CD8-positive, alpha-beta memory T cell (primary cell): Measurements from ENCODE around the gene COQ9. TPM values are rescaled to one million over a fixed set of nuclear protein-coding genes. Genes with fewer than 3 reads are reported as not detected.
A peak's percentile ranks its signal among the peaks of the same experiment; 100 is the strongest.
"Not testable (repeated sequence)": the region's sequence is repeated elsewhere in the genome, so short reads cannot be mapped to it uniquely, and the experiment has no call there.

Experiments
- CTCF ChIA-PET: fragments of 350-600 bp; sonication (Branson Sonifier 250); formaldehyde crosslinking; loops from one replicate; lab custom pipeline; 2021; ENCODE audit warnings: antibody characterized with exemption; lab: Charles Lee
- POLR2A ChIA-PET: fragments of 350-600 bp; sonication (Branson Sonifier 250); formaldehyde crosslinking; loops from one replicate; lab custom pipeline; 2021; ENCODE audit warnings: antibody characterized with exemption; lab: Charles Lee
- DNase-seq, 5 donors: peaks; one replicate each; pipeline versions ENCODE4 v3.0.0 to v3.0.0-alpha.2; 2020 to 2022; ENCODE audit warnings: mixed read lengths in 1 of 5
- H3K27ac ChIP-seq: one replicate; pipeline ENCODE4 v1.7.0; 2013; ENCODE audit warnings: low read depth, mild to moderate bottlenecking, low read length, moderate library complexity
- H3K27me3 ChIP-seq: 2 replicates; pipeline ENCODE4 v1.7.0; 2013; ENCODE audit warnings: low read length, mild to moderate bottlenecking; ENCODE audit not compliant: insufficient read depth, poor library complexity, severe bottlenecking
- H3K36me3 ChIP-seq: 2 replicates; pipeline ENCODE4 v1.7.0; 2013; ENCODE audit warnings: mild to moderate bottlenecking, low read length, moderate library complexity; ENCODE audit not compliant: insufficient read depth
- H3K4me1 ChIP-seq: 2 replicates; pipeline ENCODE4 v1.7.0; 2013; ENCODE audit warnings: mild to moderate bottlenecking, low read length, moderate library complexity; ENCODE audit not compliant: insufficient read depth
- H3K4me3 ChIP-seq: 2 replicates; pipeline ENCODE4 v1.7.0; 2013; ENCODE audit warnings: mild to moderate bottlenecking, low read length
- H3K9me3 ChIP-seq: 2 replicates; pipeline ENCODE4 v1.7.0; 2013; ENCODE audit warnings: mild to moderate bottlenecking, low read length
- H3K27ac Mint-ChIP-seq, 8 donors: one replicate each; pipeline ENCODE4 v1.8.0; 2020 to 2021; ENCODE audit warnings: mixed read lengths in 8 of 8, mild to moderate bottlenecking in 6 of 8, inconsistent platforms in 3 of 8, moderate library complexity in 3 of 8
- H3K27me3 Mint-ChIP-seq, 2 donors: one replicate each; pipeline ENCODE4 v1.8.0; 2020 to 2021; ENCODE audit warnings: mixed read lengths in 2 of 2, mild to moderate bottlenecking in 1 of 2, moderate library complexity in 1 of 2
- H3K36me3 Mint-ChIP-seq, 3 donors: one replicate each; pipeline ENCODE4 v1.8.0; 2020 to 2021; ENCODE audit warnings: mixed read lengths in 3 of 3, inconsistent platforms in 1 of 3, mild to moderate bottlenecking in 1 of 3
- H3K4me1 Mint-ChIP-seq, 3 donors: one replicate each; pipeline ENCODE4 v1.8.0; 2020 to 2021; ENCODE audit warnings: mixed read lengths in 3 of 3, inconsistent platforms in 1 of 3, mild to moderate bottlenecking in 1 of 3
- H3K4me3 Mint-ChIP-seq, 7 donors: one replicate each; pipeline ENCODE4 v1.8.0; 2020 to 2021; ENCODE audit warnings: mixed read lengths in 7 of 7, mild to moderate bottlenecking in 6 of 7, moderate library complexity in 4 of 7, inconsistent platforms in 2 of 7
- H3K9me3 Mint-ChIP-seq, 5 donors: one replicate each; pipeline ENCODE4 v1.8.0; 2020 to 2022; ENCODE audit warnings: mixed read lengths in 5 of 5, mild to moderate bottlenecking in 3 of 5, moderate library complexity in 2 of 5, inconsistent platforms in 1 of 5
- polyA plus RNA-seq: library from polyadenylated mRNA; unstranded; fragments of 300-500 nt; fragmentation: Illumina TruSeq; gene quantifications from one replicate; pipeline ENCODE4 v1.2.3, GENCODE V29; 2021
- total RNA-seq, 2 experiments: library from RNA; stranded (reverse); gene quantifications; one replicate each; pipeline ENCODE4 v1.2.3, GENCODE V29; 2021

The COQ9 gene
- total and polyA plus RNA-seq, 3 experiments from 2014 or later: 28.4 to 51.9 (median 50.5) TPM

- ChIA-PET CTCF (no interaction called here), POLR2A (no interaction called here)
- Mint-ChIP-seq H3K36me3 (peaks cover 11 to 62% (median 22%) of the 10 kb centered on the region in 3 donors), H3K4me3 (no peak overlapping the region), H3K9me3 (no peaks in the 10 kb centered on the region), H3K27me3 (peaks cover 0 to 1% of the 10 kb centered on the region in 2 donors), H3K4me1 (no peaks in the 10 kb centered on the region), H3K27ac (peak overlapping the region in 1 of 8 donors; percentile 58)
- H3K4me1 ChIP-seq: peaks cover 7% of the 10 kb centered on the region
- H3K4me3 ChIP-seq: no peak overlapping the region
- no peaks in the 10 kb centered on the region for H3K27me3 ChIP-seq
- DNase-seq: no peak
- H3K9me3 ChIP-seq: no peaks in the 10 kb centered on the region
- no peak overlapping the region for H3K27ac ChIP-seq
- peaks cover 19% of the 10 kb centered on the region for H3K36me3 ChIP-seq
These were observed 19.5 kb upstream of the COQ9 start for GRCh38 chr16:57427824-57428223.

GRCh38 chr16:57430955-57431354, 16.3 kb upstream of the COQ9 start:
- Histone ChIP-seq H3K9me3 (no peaks in the 10 kb centered on the region), H3K27me3 (no peaks in the 10 kb centered on the region), H3K4me3 (no peak overlapping the region), H3K27ac (no peak overlapping the region), H3K4me1 (peaks cover 27% of the 10 kb centered on the region), H3K36me3 (peaks cover 31% of the 10 kb centered on the region)
- CTCF ChIA-PET: interaction anchor here (1.3 to 6.4 kb wide), 4 partner anchors 8 to 16 kb away, joined by 4 to 34 read pairs (median 6); partner anchors contain the start of genes CIAPIN1 and COQ9
- POLR2A ChIA-PET: no interaction called here
- H3K27ac Mint-ChIP-seq: no peak overlapping the region
- peaks cover 0 to 1% of the 10 kb centered on the region in 2 donors for H3K27me3 Mint-ChIP-seq
- DNase-seq: no peak
- no peaks in the 10 kb centered on the region for H3K9me3 Mint-ChIP-seq
- peaks cover 0 to 2% (median 0%) of the 10 kb centered on the region in 3 donors for H3K4me1 Mint-ChIP-seq
- H3K4me3 Mint-ChIP-seq: no peak overlapping the region
- H3K36me3 Mint-ChIP-seq: peaks cover 11 to 91% (median 33%) of the 10 kb centered on the region in 3 donors

- peaks cover 0 to 1% of the 10 kb centered on the region in 2 donors for H3K27me3 Mint-ChIP-seq
- Histone ChIP-seq H3K9me3 (no peaks in the 10 kb centered on the region), H3K4me1 (peaks cover 27% of the 10 kb centered on the region), H3K36me3 (peaks cover 31% of the 10 kb centered on the region), H3K27ac (no peak overlapping the region), H3K4me3 (no peak overlapping the region), H3K27me3 (no peaks in the 10 kb centered on the region)
- peaks cover 11 to 91% (median 33%) of the 10 kb centered on the region in 3 donors for H3K36me3 Mint-ChIP-seq
- ChIA-PET CTCF (interaction anchor here (0.9 to 6.4 kb wide), 2 partner anchors 15 to 87 kb away, joined by 4 to 34 read pairs; no protein-coding TSS in a partner anchor), POLR2A (no interaction called here)
- no peak overlapping the region for H3K27ac Mint-ChIP-seq
- no peak for DNase-seq
- H3K4me3 Mint-ChIP-seq: peak overlapping the region in 1 of 7 donors; percentile 54
- H3K9me3 Mint-ChIP-seq: no peaks in the 10 kb centered on the region
- H3K4me1 Mint-ChIP-seq: peaks cover 0 to 2% (median 0%) of the 10 kb centered on the region in 3 donors
These were observed 14.8 kb upstream of the COQ9 start for GRCh38 chr16:57432505-57432904.

GRCh38 chr16:57432989-57433388, 14.3 kb upstream of the COQ9 start:
- peaks cover 14 to 89% (median 32%) of the 10 kb centered on the region in 3 donors for H3K36me3 Mint-ChIP-seq

DNA sequence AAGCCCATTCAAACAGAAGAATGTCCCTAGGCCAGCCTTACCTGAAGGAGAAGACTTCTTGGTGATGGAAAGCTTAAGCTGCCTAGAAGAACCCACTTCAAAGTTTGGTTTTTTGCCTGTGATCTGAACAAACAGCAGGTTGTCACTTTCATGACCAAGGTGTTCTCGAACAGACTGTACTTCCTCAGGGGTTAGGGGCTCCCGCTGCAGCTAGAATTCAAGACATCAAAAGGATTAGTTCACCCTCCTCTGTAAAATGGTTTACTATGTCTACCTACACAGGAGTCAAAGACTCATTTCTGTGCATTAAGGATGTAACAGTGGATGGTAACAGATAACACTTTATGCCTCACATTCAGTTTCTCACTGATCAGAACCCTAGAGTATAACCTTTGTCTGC, 13.3 kb upstream of the COQ9 start:
- POLR2A ChIA-PET: no interaction called here

More at GRCh38 chr16:57432989-57433388, 14.3 kb upstream of the COQ9 start:
- H3K4me1 Mint-ChIP-seq: peaks cover 0 to 2% (median 0%) of the 10 kb centered on the region in 3 donors
- POLR2A ChIA-PET: interaction anchor here (0.6 kb wide), 1 partner anchor 112 kb away, joined by 3 read pairs; no protein-coding TSS in a partner anchor
- Histone ChIP-seq H3K27me3 (no peaks in the 10 kb centered on the region), H3K36me3 (peaks cover 31% of the 10 kb centered on the region), H3K4me1 (peaks cover 27% of the 10 kb centered on the region), H3K27ac (no peak overlapping the region), H3K9me3 (no peaks in the 10 kb centered on the region), H3K4me3 (no peak overlapping the region)
- H3K9me3 Mint-ChIP-seq: no peaks in the 10 kb centered on the region
- peak overlapping the region in 1 of 7 donors; percentile 27 for H3K4me3 Mint-ChIP-seq
- peak in 1 of 5 donors; percentile 20 for DNase-seq
- peak overlapping the region in 1 of 8 donors; percentile 66 for H3K27ac Mint-ChIP-seq
- H3K27me3 Mint-ChIP-seq: peaks cover 0 to 1% of the 10 kb centered on the region in 2 donors
- CTCF ChIA-PET: interaction anchor here (0.9 to 6.4 kb wide), 2 partner anchors 15 to 87 kb away, joined by 4 to 34 read pairs; no protein-coding TSS in a partner anchor

GRCh38 chr16:57435838-57436237, 11.4 kb upstream of the COQ9 start:
- Histone ChIP-seq H3K4me3 (no peak overlapping the region), H3K4me1 (peaks cover 27% of the 10 kb centered on the region), H3K27ac (no peak overlapping the region), H3K9me3 (no peaks in the 10 kb centered on the region), H3K27me3 (no peaks in the 10 kb centered on the region), H3K36me3 (peaks cover 33% of the 10 kb centered on the region)
- H3K27me3 Mint-ChIP-seq: no peaks in the 10 kb centered on the region
- H3K27ac Mint-ChIP-seq: no peak overlapping the region
- ChIA-PET POLR2A (no interaction called here), CTCF (no interaction called here)
- H3K4me3 Mint-ChIP-seq: no peak overlapping the region
- no peak for DNase-seq
- peaks cover 9 to 13% (median 11%) of the 10 kb centered on the region in 5 donors for H3K9me3 Mint-ChIP-seq
- H3K4me1 Mint-ChIP-seq: peaks cover 0 to 2% (median 0%) of the 10 kb centered on the region in 3 donors
- H3K36me3 Mint-ChIP-seq: peaks cover 32 to 91% (median 40%) of the 10 kb centered on the region in 3 donors

More for the DNA sequence above, 13.3 kb upstream of the COQ9 start:
- Histone ChIP-seq H3K27me3 (no peaks in the 10 kb centered on the region), H3K27ac (no peak overlapping the region), H3K4me1 (peaks cover 27% of the 10 kb centered on the region), H3K4me3 (no peak overlapping the region), H3K9me3 (no peaks in the 10 kb centered on the region), H3K36me3 (peaks cover 28% of the 10 kb centered on the region)
- Mint-ChIP-seq H3K27me3 (peaks cover 0 to 1% of the 10 kb centered on the region in 2 donors), H3K36me3 (peaks cover 21 to 90% (median 33%) of the 10 kb centered on the region in 3 donors), H3K9me3 (no peaks in the 10 kb centered on the region), H3K4me3 (no peak overlapping the region), H3K27ac (peak overlapping the region in 1 of 8 donors; percentile 76), H3K4me1 (peaks cover 0 to 2% (median 0%) of the 10 kb centered on the region in 3 donors)
- CTCF ChIA-PET: interaction anchor here (6.4 kb wide), 1 partner anchor 16 kb away, joined by 34 read pairs; no protein-coding TSS in a partner anchor
- peak in 1 of 5 donors; percentile 68 for DNase-seq

GRCh38 chr16:57439947-57440346, 7.3 kb upstream of the COQ9 start:
- H3K27ac Mint-ChIP-seq: peak overlapping the region in 1 of 8 donors; percentile 74
- H3K4me3 Mint-ChIP-seq, H3K27me3 ChIP-seq, DNase-seq, H3K4me1 ChIP-seq, H3K9me3 ChIP-seq, H3K27ac ChIP-seq, H3K27me3 Mint-ChIP-seq, H3K4me3 ChIP-seq, POLR2A ChIA-PET: not testable (repeated sequence)
- peaks cover 10 to 14% (median 12%) of the 10 kb centered on the region in 5 donors for H3K9me3 Mint-ChIP-seq
- H3K36me3 Mint-ChIP-seq: peaks cover 31 to 66% (median 35%) of the 10 kb centered on the region in 3 donors
- H3K4me1 Mint-ChIP-seq: peaks cover 6 to 15% (median 6%) of the 10 kb centered on the region in 3 donors
- CTCF ChIA-PET: interaction anchor here (1.1 to 4.5 kb wide), 4 partner anchors 10 to 139 kb away, joined by 3 to 18 read pairs (median 6); no protein-coding TSS in a partner anchor
- H3K36me3 ChIP-seq: peaks cover 16% of the 10 kb centered on the region

- DNase-seq, H3K9me3 ChIP-seq, H3K4me1 ChIP-seq, H3K27me3 Mint-ChIP-seq, POLR2A ChIA-PET, H3K27me3 ChIP-seq, H3K4me3 Mint-ChIP-seq, H3K4me3 ChIP-seq, H3K27ac Mint-ChIP-seq, H3K27ac ChIP-seq: not testable (repeated sequence)
- Mint-ChIP-seq H3K36me3 (peaks cover 31 to 60% (median 33%) of the 10 kb centered on the region in 3 donors), H3K4me1 (peaks cover 6 to 19% (median 7%) of the 10 kb centered on the region in 3 donors), H3K9me3 (peaks cover 10 to 14% (median 12%) of the 10 kb centered on the region in 5 donors)
- CTCF ChIA-PET: interaction anchor here (2.0 to 4.5 kb wide), 2 partner anchors 20 to 23 kb away, joined by 5 to 18 read pairs; no protein-coding TSS in a partner anchor
- H3K36me3 ChIP-seq: peaks cover 16% of the 10 kb centered on the region
These were observed 6.7 kb upstream of the COQ9 start for GRCh38 chr16:57440551-57440950.
